NT2/D1 (cell line): ENCODE measurements around the gene ERBB4.

ENCODE experiments used
- YY1 ChIP-seq: IDR thresholded peaks from 2 replicates; pipeline ENCODE4 v1.6.1; 2011; ENCODE audit not compliant: insufficient read length, insufficient read depth
- ZNF274 ChIP-seq: IDR thresholded peaks from 2 replicates; pipeline ENCODE4 v1.6.1; 2011; ENCODE audit warnings: mild to moderate bottlenecking, low read depth, low read length

DNA sequence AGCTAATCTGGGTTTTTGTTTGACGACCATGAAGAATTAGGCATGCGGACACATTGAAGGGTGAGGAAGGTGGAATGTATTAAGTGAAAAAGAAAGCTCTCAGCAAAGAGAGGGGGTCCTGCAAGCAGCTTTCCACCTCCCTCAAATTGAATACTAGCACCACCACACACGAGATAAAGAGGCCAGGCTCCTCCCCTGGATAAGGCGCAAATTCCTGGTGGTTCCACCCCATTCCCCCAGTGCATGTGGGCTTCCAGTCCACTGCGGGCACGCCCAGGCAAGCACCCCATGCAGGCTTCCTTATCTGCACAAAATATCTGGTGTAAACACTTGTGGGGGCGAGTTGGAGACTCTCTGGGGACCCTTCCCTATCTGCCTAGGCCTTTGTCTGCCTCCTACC is 1124.9 kb downstream of the ERBB4 start:
- TF ChIP-seq YY1, result no peak
- TF ChIP-seq ZNF274, result no peak
